ENCODE data around the gene RHD. TPM values are rescaled to one million over a fixed set of nuclear protein-coding genes. Genes with fewer than 3 reads are reported as not detected.
A peak's percentile ranks its signal among the peaks of the same experiment; 100 is the strongest.

The RHD gene
- total and polyA plus RNA-seq, 10 of the 15 experiments (the other 5 are each of a cell fraction or from before 2014, with no cell fraction given), result 0.02 to 0.34 (median 0.18) TPM; not detected in 6

DNA sequence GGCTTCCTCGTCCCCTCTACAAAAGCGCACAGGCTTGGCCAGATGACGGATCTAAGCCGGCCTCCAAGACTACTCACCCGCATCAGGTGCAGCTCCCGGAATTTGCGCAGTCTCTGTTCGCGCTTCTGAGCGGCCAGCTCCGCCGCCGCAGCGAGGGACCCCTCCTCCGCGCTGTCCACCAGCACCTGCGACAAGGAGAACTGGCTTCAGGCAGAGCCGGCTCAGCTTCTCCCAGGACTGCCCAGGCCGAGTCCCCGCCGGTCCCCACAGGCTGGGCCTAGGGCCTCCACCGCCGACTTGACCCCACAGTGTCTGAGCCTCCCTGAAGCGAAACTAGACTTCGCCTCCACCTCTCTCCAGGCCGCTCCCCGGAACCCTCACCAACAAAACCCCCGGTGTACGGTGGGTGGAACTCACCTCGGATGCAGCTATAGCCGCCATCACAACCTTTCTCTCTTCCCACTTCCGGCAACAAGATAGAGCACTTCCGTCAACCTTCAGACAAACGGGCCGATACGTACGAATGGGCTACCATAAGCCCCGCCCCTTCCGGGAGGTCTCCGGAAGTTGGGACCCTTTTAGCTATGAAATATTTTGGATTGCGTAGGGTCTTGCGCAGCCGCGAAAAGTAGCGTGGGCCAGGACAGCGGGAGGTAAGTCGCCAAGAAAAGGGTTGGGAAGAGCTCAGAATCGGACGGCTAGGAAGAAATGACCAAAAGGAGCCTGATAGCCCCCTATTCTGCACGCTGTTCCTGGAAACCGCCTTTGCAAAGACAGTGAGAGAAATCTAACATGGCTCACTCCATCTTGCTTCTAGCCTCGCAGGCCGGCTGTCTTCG lies 40.1 kb upstream of the RHD start, which contains the start of gene SYF2 (continued):
- TF ChIP-seq, protein P1, sequence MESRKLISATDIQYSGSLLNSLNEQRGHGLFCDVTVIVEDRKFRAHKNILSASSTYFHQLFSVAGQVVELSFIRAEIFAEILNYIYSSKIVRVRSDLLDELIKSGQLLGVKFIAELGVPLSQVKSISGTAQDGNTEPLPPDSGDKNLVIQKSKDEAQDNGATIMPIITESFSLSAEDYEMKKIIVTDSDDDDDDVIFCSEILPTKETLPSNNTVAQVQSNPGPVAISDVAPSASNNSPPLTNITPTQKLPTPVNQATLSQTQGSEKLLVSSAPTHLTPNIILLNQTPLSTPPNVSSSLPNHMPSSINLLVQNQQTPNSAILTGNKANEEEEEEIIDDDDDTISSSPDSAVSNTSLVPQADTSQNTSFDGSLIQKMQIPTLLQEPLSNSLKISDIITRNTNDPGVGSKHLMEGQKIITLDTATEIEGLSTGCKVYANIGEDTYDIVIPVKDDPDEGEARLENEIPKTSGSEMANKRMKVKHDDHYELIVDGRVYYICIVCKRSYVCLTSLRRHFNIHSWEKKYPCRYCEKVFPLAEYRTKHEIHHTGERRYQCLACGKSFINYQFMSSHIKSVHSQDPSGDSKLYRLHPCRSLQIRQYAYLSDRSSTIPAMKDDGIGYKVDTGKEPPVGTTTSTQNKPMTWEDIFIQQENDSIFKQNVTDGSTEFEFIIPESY (IDR thresholded peaks at IDR 0.05), result no peak
- peak; percentile 38 for TF ChIP-seq SP1 (IDR thresholded peaks at IDR 0.05; ENCODE audit: low read depth, low read length)
- TF ChIP-seq WRNIP1 (IDR thresholded peaks at IDR 0.05; ENCODE audit: borderline replicate concordance, low read depth, low read length), result no peak
- TF ChIP-seq, protein P2, sequence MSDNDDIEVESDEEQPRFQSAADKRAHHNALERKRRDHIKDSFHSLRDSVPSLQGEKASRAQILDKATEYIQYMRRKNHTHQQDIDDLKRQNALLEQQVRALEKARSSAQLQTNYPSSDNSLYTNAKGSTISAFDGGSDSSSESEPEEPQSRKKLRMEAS (IDR thresholded peaks at IDR 0.05; ENCODE audit: low read depth, low read length), result no peak
- TF ChIP-seq NR2C2 (IDR thresholded peaks at IDR 0.05; ENCODE audit: borderline replicate concordance, control insufficient read depth, insufficient read length, low read depth), result no peak
- 0 out of 3 replicates have a peak, but pooled peaks of 1 of the 2 experiments have one; percentile 16 for TF ChIP-seq EGR1 (IDR thresholded peaks at IDR 0.05; ENCODE audit: borderline replicate concordance in 1 of 2, low read depth in 2 of 2, low read length in 2 of 2)
- TF ChIP-seq, protein P3, sequence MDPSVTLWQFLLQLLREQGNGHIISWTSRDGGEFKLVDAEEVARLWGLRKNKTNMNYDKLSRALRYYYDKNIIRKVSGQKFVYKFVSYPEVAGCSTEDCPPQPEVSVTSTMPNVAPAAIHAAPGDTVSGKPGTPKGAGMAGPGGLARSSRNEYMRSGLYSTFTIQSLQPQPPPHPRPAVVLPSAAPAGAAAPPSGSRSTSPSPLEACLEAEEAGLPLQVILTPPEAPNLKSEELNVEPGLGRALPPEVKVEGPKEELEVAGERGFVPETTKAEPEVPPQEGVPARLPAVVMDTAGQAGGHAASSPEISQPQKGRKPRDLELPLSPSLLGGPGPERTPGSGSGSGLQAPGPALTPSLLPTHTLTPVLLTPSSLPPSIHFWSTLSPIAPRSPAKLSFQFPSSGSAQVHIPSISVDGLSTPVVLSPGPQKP (IDR thresholded peaks at IDR 0.05; ENCODE audit: low read depth, low read length), result peak; percentile 87
- TF ChIP-seq, protein P4, sequence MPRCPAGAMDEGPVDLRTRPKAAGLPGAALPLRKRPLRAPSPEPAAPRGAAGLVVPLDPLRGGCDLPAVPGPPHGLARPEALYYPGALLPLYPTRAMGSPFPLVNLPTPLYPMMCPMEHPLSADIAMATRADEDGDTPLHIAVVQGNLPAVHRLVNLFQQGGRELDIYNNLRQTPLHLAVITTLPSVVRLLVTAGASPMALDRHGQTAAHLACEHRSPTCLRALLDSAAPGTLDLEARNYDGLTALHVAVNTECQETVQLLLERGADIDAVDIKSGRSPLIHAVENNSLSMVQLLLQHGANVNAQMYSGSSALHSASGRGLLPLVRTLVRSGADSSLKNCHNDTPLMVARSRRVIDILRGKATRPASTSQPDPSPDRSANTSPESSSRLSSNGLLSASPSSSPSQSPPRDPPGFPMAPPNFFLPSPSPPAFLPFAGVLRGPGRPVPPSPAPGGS (IDR thresholded peaks at IDR 0.05; ENCODE audit: borderline replicate concordance, insufficient read depth, low read depth, low read length, poor library complexity, severe bottlenecking), result no peak
- TF ChIP-seq RCOR1 (conservative IDR thresholded peaks at IDR 0.05; ENCODE audit: low read depth, low read length), result no peak
- TF ChIP-seq SPI1 (IDR thresholded peaks at IDR 0.05; ENCODE audit: borderline replicate concordance, insufficient read depth, low read depth, low read length), result peak; percentile 42; the same call in 1 of the 2 replicates
- TF ChIP-seq, protein P5, sequence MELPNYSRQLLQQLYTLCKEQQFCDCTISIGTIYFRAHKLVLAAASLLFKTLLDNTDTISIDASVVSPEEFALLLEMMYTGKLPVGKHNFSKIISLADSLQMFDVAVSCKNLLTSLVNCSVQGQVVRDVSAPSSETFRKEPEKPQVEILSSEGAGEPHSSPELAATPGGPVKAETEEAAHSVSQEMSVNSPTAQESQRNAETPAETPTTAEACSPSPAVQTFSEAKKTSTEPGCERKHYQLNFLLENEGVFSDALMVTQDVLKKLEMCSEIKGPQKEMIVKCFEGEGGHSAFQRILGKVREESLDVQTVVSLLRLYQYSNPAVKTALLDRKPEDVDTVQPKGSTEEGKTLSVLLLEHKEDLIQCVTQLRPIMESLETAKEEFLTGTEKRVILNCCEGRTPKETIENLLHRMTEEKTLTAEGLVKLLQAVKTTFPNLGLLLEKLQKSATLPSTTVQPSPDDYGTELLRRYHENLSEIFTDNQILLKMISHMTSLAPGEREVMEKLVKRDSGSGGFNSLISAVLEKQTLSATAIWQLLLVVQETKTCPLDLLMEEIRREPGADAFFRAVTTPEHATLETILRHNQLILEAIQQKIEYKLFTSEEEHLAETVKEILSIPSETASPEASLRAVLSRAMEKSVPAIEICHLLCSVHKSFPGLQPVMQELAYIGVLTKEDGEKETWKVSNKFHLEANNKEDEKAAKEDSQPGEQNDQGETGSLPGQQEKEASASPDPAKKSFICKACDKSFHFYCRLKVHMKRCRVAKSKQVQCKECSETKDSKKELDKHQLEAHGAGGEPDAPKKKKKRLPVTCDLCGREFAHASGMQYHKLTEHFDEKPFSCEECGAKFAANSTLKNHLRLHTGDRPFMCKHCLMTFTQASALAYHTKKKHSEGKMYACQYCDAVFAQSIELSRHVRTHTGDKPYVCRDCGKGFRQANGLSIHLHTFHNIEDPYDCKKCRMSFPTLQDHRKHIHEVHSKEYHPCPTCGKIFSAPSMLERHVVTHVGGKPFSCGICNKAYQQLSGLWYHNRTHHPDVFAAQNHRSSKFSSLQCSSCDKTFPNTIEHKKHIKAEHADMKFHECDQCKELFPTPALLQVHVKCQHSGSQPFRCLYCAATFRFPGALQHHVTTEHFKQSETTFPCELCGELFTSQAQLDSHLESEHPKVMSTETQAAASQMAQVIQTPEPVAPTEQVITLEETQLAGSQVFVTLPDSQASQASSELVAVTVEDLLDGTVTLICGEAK (IDR thresholded peaks at IDR 0.05; ENCODE audit: borderline replicate concordance), result peak; percentile 95
- TF ChIP-seq SUZ12 (IDR thresholded peaks at IDR 0.05; ENCODE audit: unreplicated experiment), result no peak
- TF ChIP-seq STAT3 (IDR thresholded peaks at IDR 0.05; ENCODE audit: low read depth, low read length), result no peak
- TF ChIP-seq, protein P6, sequence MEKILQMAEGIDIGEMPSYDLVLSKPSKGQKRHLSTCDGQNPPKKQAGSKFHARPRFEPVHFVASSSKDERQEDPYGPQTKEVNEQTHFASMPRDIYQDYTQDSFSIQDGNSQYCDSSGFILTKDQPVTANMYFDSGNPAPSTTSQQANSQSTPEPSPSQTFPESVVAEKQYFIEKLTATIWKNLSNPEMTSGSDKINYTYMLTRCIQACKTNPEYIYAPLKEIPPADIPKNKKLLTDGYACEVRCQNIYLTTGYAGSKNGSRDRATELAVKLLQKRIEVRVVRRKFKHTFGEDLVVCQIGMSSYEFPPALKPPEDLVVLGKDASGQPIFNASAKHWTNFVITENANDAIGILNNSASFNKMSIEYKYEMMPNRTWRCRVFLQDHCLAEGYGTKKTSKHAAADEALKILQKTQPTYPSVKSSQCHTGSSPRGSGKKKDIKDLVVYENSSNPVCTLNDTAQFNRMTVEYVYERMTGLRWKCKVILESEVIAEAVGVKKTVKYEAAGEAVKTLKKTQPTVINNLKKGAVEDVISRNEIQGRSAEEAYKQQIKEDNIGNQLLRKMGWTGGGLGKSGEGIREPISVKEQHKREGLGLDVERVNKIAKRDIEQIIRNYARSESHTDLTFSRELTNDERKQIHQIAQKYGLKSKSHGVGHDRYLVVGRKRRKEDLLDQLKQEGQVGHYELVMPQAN (conservative IDR thresholded peaks at IDR 0.05), result peak; percentile 93
- peak; percentile 27 for TF ChIP-seq RELA (IDR thresholded peaks at IDR 0.05; ENCODE audit: borderline replicate concordance, partially characterized antibody)
- no peak for TF ChIP-seq MYC (IDR thresholded peaks at IDR 0.05; ENCODE audit: insufficient read depth, insufficient read length, insufficient replicate concordance, low read length, severe bottlenecking)
